Fibroblast of lung (primary cell): ENCODE data around the gene FEZF2.

Source experiments
- EZH2 ChIP-seq: IDR thresholded peaks from 2 replicates; pipeline ENCODE4 v1.5.1; 2012; ENCODE audit warnings: low read length, control low read depth, mild to moderate bottlenecking; ENCODE audit errors: missing control alignments
- TF ChIP-seq, protein P1 (sequence below), 2 donors: IDR thresholded peaks in 1 of 2; conservative IDR thresholded peaks in 1 of 2; 1 replicate in 1 of 2; 2 replicates in 1 of 2; pipeline ENCODE4 v1.5.1; 2011 to 2012; ENCODE audit warnings: low read length in 2 of 2, control low read depth in 1 of 2, inconsistent platforms in 1 of 2, low read depth in 1 of 2, mild to moderate bottlenecking in 1 of 2

DNA sequence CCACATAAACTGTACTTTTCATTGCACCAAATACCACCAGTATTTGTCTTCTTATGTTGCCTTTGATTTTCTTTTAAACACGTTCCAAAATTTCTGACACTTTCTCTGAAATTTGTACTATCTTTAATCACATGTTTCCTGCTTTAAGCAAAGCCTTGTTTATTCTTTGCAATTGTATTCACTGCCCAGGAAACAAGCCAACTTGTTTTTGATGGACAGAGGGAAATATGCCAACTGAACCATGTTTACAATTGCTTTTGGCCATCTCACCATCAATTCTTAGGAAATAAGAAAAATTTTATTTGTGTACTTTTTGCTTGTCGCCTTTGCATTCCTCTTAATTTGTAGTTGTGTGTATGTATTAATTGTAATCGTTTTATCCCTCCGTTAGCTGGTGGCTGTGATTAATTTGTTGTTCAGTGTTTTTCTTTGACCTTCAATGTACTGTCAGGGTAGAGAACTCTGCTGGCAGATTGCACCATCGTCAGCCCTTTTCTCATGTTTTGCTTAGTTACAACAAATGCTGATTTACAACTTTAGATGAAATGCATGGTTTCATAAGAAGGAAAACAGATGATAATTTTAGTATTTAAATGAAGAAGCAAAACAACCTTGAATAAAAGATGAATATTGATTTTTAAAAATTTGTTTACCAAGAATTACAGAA, 19.4 kb upstream of the FEZF2 start:
- TF ChIP-seq EZH2 = no peak
- TF ChIP-seq, protein P1, sequence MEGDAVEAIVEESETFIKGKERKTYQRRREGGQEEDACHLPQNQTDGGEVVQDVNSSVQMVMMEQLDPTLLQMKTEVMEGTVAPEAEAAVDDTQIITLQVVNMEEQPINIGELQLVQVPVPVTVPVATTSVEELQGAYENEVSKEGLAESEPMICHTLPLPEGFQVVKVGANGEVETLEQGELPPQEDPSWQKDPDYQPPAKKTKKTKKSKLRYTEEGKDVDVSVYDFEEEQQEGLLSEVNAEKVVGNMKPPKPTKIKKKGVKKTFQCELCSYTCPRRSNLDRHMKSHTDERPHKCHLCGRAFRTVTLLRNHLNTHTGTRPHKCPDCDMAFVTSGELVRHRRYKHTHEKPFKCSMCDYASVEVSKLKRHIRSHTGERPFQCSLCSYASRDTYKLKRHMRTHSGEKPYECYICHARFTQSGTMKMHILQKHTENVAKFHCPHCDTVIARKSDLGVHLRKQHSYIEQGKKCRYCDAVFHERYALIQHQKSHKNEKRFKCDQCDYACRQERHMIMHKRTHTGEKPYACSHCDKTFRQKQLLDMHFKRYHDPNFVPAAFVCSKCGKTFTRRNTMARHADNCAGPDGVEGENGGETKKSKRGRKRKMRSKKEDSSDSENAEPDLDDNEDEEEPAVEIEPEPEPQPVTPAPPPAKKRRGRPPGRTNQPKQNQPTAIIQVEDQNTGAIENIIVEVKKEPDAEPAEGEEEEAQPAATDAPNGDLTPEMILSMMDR (conservative IDR thresholded peaks at IDR 0.05 in 1 of 2, IDR thresholded peaks at IDR 0.05 in 1 of 2; ENCODE audit: low read depth in 1 of 2, low read length in 2 of 2) = no peak
